HCT116 (cell line): ENCODE measurements around the gene MEF2D. TPM values are rescaled to one million over a fixed set of nuclear protein-coding genes. Genes with fewer than 3 reads are reported as not detected.

Experiments
- ATAC-seq: fragments of 200-7000 bp; cut with Tn5 transposase; 2 replicates; pipeline ENCODE4 v1.9.1; 2020; ENCODE audit warnings: mild to moderate bottlenecking, moderate library complexity
- BruUV-seq: library from RNA; stranded (reverse); fragments of 400-500 nt; replicated peaks from 2 replicates; lab custom pipeline; 2021; lab: Mats Ljungman, UMichigan
- CTCF ChIA-PET: fragments of 300-600 bp; sonication (Branson Sonifier 250); formaldehyde crosslinking; loops from one replicate; lab custom pipeline; 2021; ENCODE audit warnings: antibody characterized with exemption; lab: Charles Lee
- POLR2A ChIA-PET: fragments of 300-600, 350-600 bp; sonication (Branson Sonifier 250); formaldehyde crosslinking; loops from one replicate; lab custom pipeline; 2021; ENCODE audit warnings: antibody characterized with exemption; lab: Charles Lee
- RAD21 ChIA-PET, 2 experiments: fragments of 300-600 bp; sonication (Branson Sonifier 250); formaldehyde crosslinking; loops; one replicate each; lab custom pipeline; 2023; ENCODE audit warnings: low total read pairs in 2 of 2; ENCODE audit not compliant: uncharacterized antibody in 2 of 2, unreplicated experiment in 2 of 2, low non-redundant PET in 1 of 2; lab: Charles Lee
- DNase-seq: peaks from one replicate; pipeline ENCODE4 v3.0.0-alpha.2; 2010; ENCODE audit warnings: low read depth, low spot score
- H2AFZ ChIP-seq: fragments of 200-600 bp; shearing (Covaris generic), sonication (generic); 2 replicates; pipeline ENCODE4 v1.6.1; 2017; ENCODE audit warnings: low read depth, mixed run types, mixed read lengths, antibody characterized with exemption, low read length; ENCODE audit not compliant: poor library complexity, severe bottlenecking
- H3K27ac ChIP-seq: 2 replicates; pipeline ENCODE4 v1.5.1; 2012; ENCODE audit warnings: low read depth, low read length
- H3K27me3 ChIP-seq: fragments of 200-600 bp; sonication (generic); 2 replicates; pipeline ENCODE4 v1.6.1; 2016; ENCODE audit warnings: mixed run types, low read length, mixed read lengths; ENCODE audit not compliant: insufficient read depth
- H3K36me3 ChIP-seq, 2 experiments: fragments of 200-500 bp in 1 of 2; fragments of 200-600 bp in 1 of 2; sonication (Bioruptor generic) in 1 of 2; sonication (generic) in 1 of 2; 2 replicates each; pipeline versions ENCODE4 v1.5.1 to v1.6.1; 2014 to 2016; ENCODE audit warnings: low read length in 2 of 2, inconsistent platforms in 1 of 2, mixed read lengths in 1 of 2, mixed run types in 1 of 2; ENCODE audit not compliant: insufficient read depth in 2 of 2, control insufficient read depth in 1 of 2
- H3K4me1 ChIP-seq, 2 experiments: fragments of 200-600 bp in 1 of 2; sonication (generic) in 1 of 2; 2 replicates each; pipeline versions ENCODE4 v1.5.1 to v1.6.1; 2012 to 2017; ENCODE audit warnings: low read length in 2 of 2, inconsistent platforms in 1 of 2, mild to moderate bottlenecking in 1 of 2, mixed read lengths in 1 of 2, mixed run types in 1 of 2, moderate library complexity in 1 of 2; ENCODE audit not compliant: insufficient read depth in 2 of 2, control insufficient read depth in 1 of 2
- H3K4me2 ChIP-seq: fragments of 200-600 bp; sonication (generic); 2 replicates; pipeline ENCODE4 v1.6.1; 2017; ENCODE audit warnings: mixed run types, low read length, mixed read lengths
- H3K4me3 ChIP-seq, 2 experiments: fragments of 200-600 bp in 1 of 2; sonication (generic) in 1 of 2; replicated peaks in 1 of 2; 2 replicates each; pipeline ENCODE4 v1.5.1; 2011 to 2016; ENCODE audit warnings: low read length in 2 of 2, control low read depth in 1 of 2, low read depth in 1 of 2, mild to moderate bottlenecking in 1 of 2, mixed read lengths in 1 of 2, mixed run types in 1 of 2
- H3K79me2 ChIP-seq: fragments of 200-600 bp; sonication (generic); 2 replicates; pipeline ENCODE4 v1.6.1; 2017; ENCODE audit warnings: mild to moderate bottlenecking, mixed run types, low read length, moderate library complexity, mixed read lengths; ENCODE audit not compliant: insufficient read depth
- H3K9ac ChIP-seq: fragments of 200-600 bp; sonication (generic); 2 replicates; pipeline ENCODE4 v1.6.1; 2016; ENCODE audit warnings: low read length, mixed read lengths
- H3K9me2 ChIP-seq: fragments of 200-600 bp; sonication (generic), shearing (Covaris generic); 2 replicates; pipeline ENCODE4 v1.6.1; 2017; ENCODE audit warnings: mixed run types, mild to moderate bottlenecking, moderate library complexity; ENCODE audit not compliant: insufficient read depth
- H3K9me3 ChIP-seq, 2 experiments: fragments of 200-500 bp in 1 of 2; fragments of 200-600 bp in 1 of 2; sonication (Bioruptor generic) in 1 of 2; sonication (generic) in 1 of 2; 2 replicates each; pipeline ENCODE4 v1.6.1; 2014 to 2017; ENCODE audit warnings: low read length in 2 of 2, mixed read lengths in 2 of 2, inconsistent platforms in 1 of 2, low read depth in 1 of 2, mild to moderate bottlenecking in 1 of 2, mixed run types in 1 of 2, moderate library complexity in 1 of 2; ENCODE audit not compliant: control insufficient read depth in 1 of 2, insufficient read depth in 1 of 2
- H4K20me1 ChIP-seq: fragments of 200-600 bp; sonication (generic), shearing (Covaris generic); 2 replicates; pipeline ENCODE4 v1.6.1; 2017; ENCODE audit warnings: mixed run types, mild to moderate bottlenecking, moderate library complexity; ENCODE audit not compliant: insufficient read depth
- CEBPB ChIP-seq: IDR thresholded peaks from 2 replicates; pipeline ENCODE4 v1.6.1; 2012; ENCODE audit warnings: low read depth
- CTCF ChIP-seq, 3 experiments: fragments of 200-600 bp in 1 of 3; sonication (generic) in 1 of 3; IDR thresholded peaks in 2 of 3; conservative IDR thresholded peaks in 1 of 3; 2 replicates each; pipeline ENCODE4 v1.5.1; 2012 to 2017; ENCODE audit warnings: low read depth in 2 of 3, low read length in 2 of 3, antibody characterized with exemption in 1 of 3, borderline replicate concordance in 1 of 3, control low read depth in 1 of 3, mild to moderate bottlenecking in 1 of 3, mixed read lengths in 1 of 3, mixed run types in 1 of 3, moderate library complexity in 1 of 3; ENCODE audit not compliant: insufficient read depth in 1 of 3
- EGR1 ChIP-seq: IDR thresholded peaks from 2 replicates; pipeline ENCODE4 v1.6.1; 2012; ENCODE audit warnings: low read depth
- EZH2 ChIP-seq: fragments of 200-600 bp; sonication (generic); IDR thresholded peaks from 2 replicates; pipeline ENCODE4 v1.6.1; 2017; ENCODE audit warnings: antibody characterized with exemption, mixed run types
- EZH2phosphoT487 ChIP-seq: fragments of 200-600 bp; IDR thresholded peaks from 2 replicates; pipeline ENCODE4 v1.6.1; 2018; ENCODE audit warnings: antibody characterized with exemption, borderline replicate concordance
- JUND ChIP-seq: IDR thresholded peaks from 2 replicates; pipeline ENCODE4 v1.6.1; 2012
- POLR2A ChIP-seq: IDR thresholded peaks from 2 replicates; pipeline ENCODE4 v1.7.0; 2011; ENCODE audit warnings: borderline replicate concordance; ENCODE audit not compliant: insufficient read depth, insufficient read length; ENCODE audit errors: extremely low read depth
- SIN3A ChIP-seq: IDR thresholded peaks from 2 replicates; pipeline ENCODE4 v1.6.1; 2012; ENCODE audit warnings: low read depth
- SP1 ChIP-seq: IDR thresholded peaks from 2 replicates; pipeline ENCODE4 v1.6.1; 2012; ENCODE audit warnings: low read depth
- SRF ChIP-seq: IDR thresholded peaks from 2 replicates; pipeline ENCODE4 v1.6.1; 2012; ENCODE audit warnings: low read depth
- YY1 ChIP-seq: IDR thresholded peaks from 2 replicates; pipeline ENCODE4 v1.6.1; 2011; ENCODE audit warnings: low read length, low read depth, moderate library complexity, mild to moderate bottlenecking; ENCODE audit not compliant: insufficient replicate concordance; ENCODE audit errors: extremely low read depth
- ZNF274 ChIP-seq: fragments of 200-500 bp; sonication (Bioruptor generic); IDR thresholded peaks from 2 replicates; pipeline ENCODE4 v1.6.1; 2014; ENCODE audit warnings: mild to moderate bottlenecking, low read depth, low read length, inconsistent platforms
- intact Hi-C: fragments of 100-400 bp; cut with micrococcal nuclease; formaldehyde crosslinking; loops from 2 replicates; pipeline ENCODE4 v1.10.0; 2022
- total RNA-seq: library from RNA; stranded (reverse); gene quantifications from one replicate; pipeline ENCODE4 v1.2.1, GENCODE V29; 2021; ENCODE audit not compliant: unreplicated experiment

MEF2D gene
- total RNA-seq, 1 experiment from 2014 or later = 44.2 TPM

GRCh38 chr1:156496211-156496761, 4.3 kb downstream of the MEF2D start:
- POLR2A ChIA-PET = no interaction called here
- BruUV-seq = no TSS peak
- Histone ChIP-seq H3K4me3 (no peak overlapping the region), H3K27me3 (no peaks in the 10 kb centered on the region), H2AFZ (no peak overlapping the region), H3K9ac (0 out of 2 replicates have a peak overlapping the region, but pooled peaks have one; percentile 16), H3K4me2 (peak overlapping the region; percentile 34), H3K79me2 (peaks cover 91% of the 10 kb centered on the region), H3K9me2 (no peaks in the 10 kb centered on the region), H3K36me3 (no peaks in the 10 kb centered on the region), H3K4me1 (peaks cover 26 to 70% of the 10 kb centered on the region in 2 experiments), H3K9me3 (no peaks in the 10 kb centered on the region), H4K20me1 (no peaks in the 10 kb centered on the region; the same call in 1 of the 2 replicates), H3K27ac (no peak overlapping the region)
- no peak for DNase-seq
- TF ChIP-seq EGR1 (no peak), SP1 (no peak), CTCF (IDR thresholded peaks at IDR 0.05 in 2 of 3, conservative IDR thresholded peaks at IDR 0.05 in 1 of 3; ENCODE audit: borderline replicate concordance in 1 of 3, insufficient read depth in 1 of 3, low read depth in 2 of 3, low read length in 2 of 3) (no peak), JUND (no peak), EZH2phosphoT487 (no peak), POLR2A (no peak), YY1 (no peak), ZNF274 (no peak), EZH2 (no peak), SRF (no peak), SIN3A (no peak), CEBPB (no peak)
- ATAC-seq = no peak
- CTCF ChIA-PET = interaction anchor here (1.2 kb wide), 1 partner anchor 16 kb away, joined by 5 read pairs; no protein-coding TSS in a partner anchor
- intact Hi-C loops = no loop called here
- RAD21 ChIA-PET = no interaction called here
